Transverse colon (tissue), 4 donors: ENCODE measurements around the gene PADI2. TPM values are rescaled to one million over a fixed set of nuclear protein-coding genes. Genes with fewer than 3 reads are reported as not detected.

ENCODE experiments used
- DNase-seq: peaks from one replicate; pipeline ENCODE4 v3.0.0-alpha.2; 2019
- H3K27ac ChIP-seq, 4 donors: fragments of 200-600 bp; sonication (generic); 2 replicates each; pipeline ENCODE4 v1.5.1; 2016 to 2018; ENCODE audit warnings: inconsistent platforms in 4 of 4
- H3K27me3 ChIP-seq: fragments of 200-600 bp; sonication (generic); 2 replicates; pipeline ENCODE4 v1.5.1; 2017; ENCODE audit warnings: inconsistent platforms
- H3K36me3 ChIP-seq, 4 donors: fragments of 200-600 bp; sonication (generic); 2 replicates each; pipeline ENCODE4 v1.5.1; 2017 to 2019; ENCODE audit warnings: inconsistent platforms in 4 of 4
- H3K4me1 ChIP-seq, 4 donors: fragments of 200-600 bp; sonication (generic); 2 replicates each; pipeline ENCODE4 v1.5.1; 2017 to 2020; ENCODE audit warnings: inconsistent platforms in 4 of 4
- H3K4me3 ChIP-seq, 4 donors: fragments of 200-600 bp; sonication (generic); 1 replicate in 1 of 4; 2 replicates in 3 of 4; pipeline versions ENCODE4 v1.5.1 to v1.6.1; 2017 to 2019; ENCODE audit warnings: inconsistent platforms in 4 of 4
- H3K9me3 ChIP-seq, 2 donors: fragments of 200-600 bp; sonication (generic); 2 replicates each; pipeline ENCODE4 v1.5.1; 2017 to 2019; ENCODE audit warnings: inconsistent platforms in 2 of 2
- CTCF ChIP-seq, 5 experiments: fragments of 200-600 bp in 3 of 5; fragments of 450-650 bp in 2 of 5; sonication (generic) in 3 of 5; IDR thresholded peaks; 1 replicate in 2 of 5; 2 replicates in 3 of 5; pipeline ENCODE4 v1.5.1; 2016 to 2017; ENCODE audit warnings: antibody characterized with exemption in 5 of 5, inconsistent platforms in 3 of 5, mild to moderate bottlenecking in 2 of 5, moderate library complexity in 1 of 5
- EP300 ChIP-seq: sonication (generic); formaldehyde crosslinking; IDR thresholded peaks from one replicate; pipeline ENCODE4 v1.6.1; 2017; ENCODE audit warnings: antibody characterized with exemption, low read depth
- POLR2A ChIP-seq: fragments of 450-650 bp; IDR thresholded peaks from one replicate; pipeline ENCODE4 v1.6.1; 2016; ENCODE audit warnings: antibody characterized with exemption, mild to moderate bottlenecking, moderate library complexity
- POLR2AphosphoS5 ChIP-seq, 3 donors: sonication (generic); formaldehyde crosslinking; IDR thresholded peaks; one replicate each; pipeline ENCODE4 v1.6.1; 2016; ENCODE audit warnings: antibody characterized with exemption in 3 of 3
- WGBS, 2 donors: methylation state at CpG; one replicate each; pipeline ENCODE4 v1.1.5; 2018; ENCODE audit warnings: low coverage in 1 of 2; 5-methylcytosine and 5-hydroxymethylcytosine counted together
- in situ Hi-C, 4 donors: fragments of 200-750 bp; cut with MboI; loops; one replicate each; pipeline versions ENCODE4 v1.15.0 to v1.15.1; 2017; ENCODE audit warnings: low sequenced_read_pairs in 3 of 4, low pct_ligation_motif_present in 1 of 4, low pct_unique_long_range_greater_than_20kb in 1 of 4
- intact Hi-C: fragments of 100-400 bp; cut with DNase I; formaldehyde crosslinking; loops from one replicate; pipeline ENCODE4 v1.15.1; 2023; ENCODE audit warnings: low total_unique reads
- total RNA-seq, 4 donors: library from RNA; depleted of rRNA; stranded (reverse); fragments of >200 nt; gene quantifications; one replicate each; pipeline ENCODE4 v1.1.0, GENCODE V29; 2016

The PADI2 gene
- total RNA-seq, 4 donors from 2014 or later: 143 to 285 (median 238) TPM

- no peaks in the 10 kb centered on the region for H3K27me3 ChIP-seq
- H3K9me3 ChIP-seq: no peaks in the 10 kb centered on the region
- peak overlapping the region; percentile 78 to 89 (median 86) for H3K27ac ChIP-seq
- H3K36me3 ChIP-seq: no peaks in the 10 kb centered on the region
- in situ Hi-C loops: no loop called here
- 64% methylated on average over 1 of the region's 1 CpG; no CpG with 5 or more reads in 1 of the 2 donors for WGBS, 2 donors
- H3K4me1 ChIP-seq: peaks cover 15 to 63% (median 44%) of the 10 kb centered on the region in 4 donors
- DNase-seq: peak; percentile 74
- intact Hi-C loops: no loop called here
- no peak overlapping the region for H3K4me3 ChIP-seq
- TF ChIP-seq POLR2A: no peak
- peak in 2 of 3 donors; percentile 3 to 21 for TF ChIP-seq POLR2AphosphoS5 (IDR thresholded peaks at IDR 0.05)
Measured at GRCh38 chr1:17108786-17109185, 10.5 kb downstream of the PADI2 start.

- intact Hi-C loops (no loop called here), in situ Hi-C loops (no loop called here)
- H3K36me3 ChIP-seq: no peaks in the 10 kb centered on the region
- H3K27me3 ChIP-seq: no peaks in the 10 kb centered on the region
- peak; percentile 12 to 61 (median 43) for TF ChIP-seq POLR2AphosphoS5 (IDR thresholded peaks at IDR 0.05)
- no peak for TF ChIP-seq CTCF (IDR thresholded peaks at IDR 0.05)
- peak; percentile 9 for TF ChIP-seq EP300
- TF ChIP-seq POLR2A: no peak
- peak; percentile 87 for DNase-seq
- WGBS, 2 donors: 20 to 64% methylated on average over 1 to 8 of the region's 8 CpGs
- H3K9me3 ChIP-seq: no peaks in the 10 kb centered on the region
- peak overlapping the region; percentile 78 to 89 (median 86) for H3K27ac ChIP-seq
- H3K4me3 ChIP-seq: no peak overlapping the region
- peaks cover 10 to 59% (median 40%) of the 10 kb centered on the region in 4 donors for H3K4me1 ChIP-seq
Measured at GRCh38 chr1:17108360-17108759, 10.9 kb downstream of the PADI2 start.

- Histone ChIP-seq H3K27me3 (no peaks in the 10 kb centered on the region), H3K4me3 (no peak overlapping the region), H3K36me3 (no peaks in the 10 kb centered on the region), H3K4me1 (peaks cover 3 to 23% (median 14%) of the 10 kb centered on the region in 4 donors), H3K27ac (no peak overlapping the region), H3K9me3 (no peaks in the 10 kb centered on the region)
- in situ Hi-C loops: no loop called here
- DNase-seq: no peak
- 90% methylated on average over 17 of the region's 17 CpGs; no CpG with 5 or more reads in 1 of the 2 donors for WGBS, 2 donors
- intact Hi-C loops: no loop called here
- TF ChIP-seq CTCF (IDR thresholded peaks at IDR 0.05) (no peak), POLR2A (no peak), POLR2AphosphoS5 (IDR thresholded peaks at IDR 0.05) (no peak), EP300 (no peak)
Measured at GRCh38 chr1:17104782-17105181, 14.5 kb downstream of the PADI2 start.

GRCh38 chr1:17102232-17102631, 17.0 kb downstream of the PADI2 start:
- no peak for TF ChIP-seq POLR2AphosphoS5 (IDR thresholded peaks at IDR 0.05)
- no peak for TF ChIP-seq EP300
- TF ChIP-seq CTCF (IDR thresholded peaks at IDR 0.05): no peak
- TF ChIP-seq POLR2A: no peak
- Histone ChIP-seq H3K9me3 (no peaks in the 10 kb centered on the region), H3K27me3 (no peaks in the 10 kb centered on the region), H3K36me3 (no peaks in the 10 kb centered on the region), H3K4me1 (peaks cover 0 to 18% (median 2%) of the 10 kb centered on the region in 4 donors), H3K27ac (no peak overlapping the region), H3K4me3 (no peak overlapping the region)
- in situ Hi-C loops (no loop called here), intact Hi-C loops (no loop called here)
- DNase-seq: no peak
- 71 to 100% methylated on average over 1 to 2 of the region's 2 CpGs for WGBS, 2 donors

- Histone ChIP-seq H3K4me3 (no peak overlapping the region), H3K9me3 (no peaks in the 10 kb centered on the region), H3K27me3 (no peaks in the 10 kb centered on the region), H3K27ac (no peak overlapping the region), H3K4me1 (peaks cover 0 to 18% (median 2%) of the 10 kb centered on the region in 4 donors), H3K36me3 (no peaks in the 10 kb centered on the region)
- intact Hi-C loops (no loop called here), in situ Hi-C loops (no loop called here)
- DNase-seq: no peak
- TF ChIP-seq CTCF (IDR thresholded peaks at IDR 0.05) (no peak), EP300 (no peak), POLR2A (no peak), POLR2AphosphoS5 (IDR thresholded peaks at IDR 0.05) (no peak)
- 78% methylated on average over 4 of the region's 4 CpGs; no CpG with 5 or more reads in 1 of the 2 donors for WGBS, 2 donors
Measured at GRCh38 chr1:17101261-17101660, 18.0 kb downstream of the PADI2 start.
